Measurements from ENCODE around the gene L3MBTL4.
"Not testable (repeated sequence)": the region's sequence is repeated elsewhere in the genome, so short reads cannot be mapped to it uniquely, and the experiment has no call there.

The L3MBTL4 gene

GRCh38 chr18:6161549-6161948 lies 253.2 kb downstream of the L3MBTL4 start:
- no peak for DNase-seq

GRCh38 chr18:6159426-6159825 lies 255.3 kb downstream of the L3MBTL4 start:
- no peak for DNase-seq

- DNase-seq: no peak
Measured at GRCh38 chr18:6158958-6159357, 255.8 kb downstream of the L3MBTL4 start.

- DNase-seq: no peak
Measured at GRCh38 chr18:6156446-6156845, 258.3 kb downstream of the L3MBTL4 start.

- no peak for DNase-seq
Measured at GRCh38 chr18:6155707-6156106, 259.0 kb downstream of the L3MBTL4 start.

- DNase-seq: no peak
Measured at GRCh38 chr18:6150430-6150829, 264.3 kb downstream of the L3MBTL4 start.

GRCh38 chr18:6146307-6146661 lies 268.4 kb downstream of the L3MBTL4 start:
- no peak for DNase-seq

GRCh38 chr18:6145645-6146306 lies 268.9 kb downstream of the L3MBTL4 start:
- DNase-seq: no peak

GRCh38 chr18:6139007-6139406 lies 275.7 kb downstream of the L3MBTL4 start:
- no peak for DNase-seq

GRCh38 chr18:6135901-6136300 lies 278.8 kb downstream of the L3MBTL4 start:
- DNase-seq: not testable (repeated sequence)

- not testable (repeated sequence) for DNase-seq
Measured at GRCh38 chr18:6135029-6135428, 279.7 kb downstream of the L3MBTL4 start.

GRCh38 chr18:6132751-6133368 lies 281.9 kb downstream of the L3MBTL4 start:
- no peak for DNase-seq

- no peak for DNase-seq
Measured at GRCh38 chr18:6120820-6121279, 293.9 kb downstream of the L3MBTL4 start.

- no peak for DNase-seq
Measured at GRCh38 chr18:6119761-6120160, 294.9 kb downstream of the L3MBTL4 start.

- DNase-seq: no peak
Measured at GRCh38 chr18:6118080-6118479, 296.6 kb downstream of the L3MBTL4 start.

- DNase-seq: no peak
Measured at GRCh38 chr18:6115710-6116109, 299.0 kb downstream of the L3MBTL4 start.

- no peak for DNase-seq
Measured at GRCh38 chr18:6113650-6114049, 301.1 kb downstream of the L3MBTL4 start.

GRCh38 chr18:6111726-6112125 lies 303.0 kb downstream of the L3MBTL4 start:
- no peak for DNase-seq

- DNase-seq: no peak
Measured at GRCh38 chr18:6109743-6110142, 305.0 kb downstream of the L3MBTL4 start.

GRCh38 chr18:6107794-6108193 lies 306.9 kb downstream of the L3MBTL4 start:
- DNase-seq: no peak

- no peak for DNase-seq
Measured at GRCh38 chr18:6106091-6106685, 308.5 kb downstream of the L3MBTL4 start.

GRCh38 chr18:6103741-6104140 lies 311.0 kb downstream of the L3MBTL4 start:
- no peak for DNase-seq

- DNase-seq: no peak
Measured at GRCh38 chr18:6096730-6097129, 318.0 kb downstream of the L3MBTL4 start.

- no peak for DNase-seq
Measured at GRCh38 chr18:6088432-6088831, 326.3 kb downstream of the L3MBTL4 start.

Data from activated CD4-positive, alpha-beta T cell treated with anti-CD3 and anti-CD28 coated beads for 48 hours (primary cell).